HCT116 (cell line): ENCODE measurements around the gene GALNT17.

Experiments
- POLR2A ChIP-seq: IDR thresholded peaks from 2 replicates; pipeline ENCODE4 v1.7.0; 2011; ENCODE audit warnings: borderline replicate concordance; ENCODE audit not compliant: insufficient read depth, insufficient read length; ENCODE audit errors: extremely low read depth
- SP1 ChIP-seq: IDR thresholded peaks from 2 replicates; pipeline ENCODE4 v1.6.1; 2012; ENCODE audit warnings: low read depth

- TF ChIP-seq POLR2A: no peak
- TF ChIP-seq SP1: no peak
Measured at GRCh38 chr7:71636329-71636728, 504.4 kb downstream of the GALNT17 start.
